ENCODE measurements around the gene VAMP3. TPM values are rescaled to one million over a fixed set of nuclear protein-coding genes. Genes with fewer than 3 reads are reported as not detected.
A peak's percentile ranks its signal among the peaks of the same experiment; 100 is the strongest.

Gene VAMP3
- 114 TPM for polyA plus RNA-seq (2013, experiment 1 of 2)
- 110 TPM for polyA plus RNA-seq (2013, experiment 2 of 2)

- 0% methylated on average over 59 to 81 of the region's 97 CpGs for WGBS, 2 experiments (ENCODE audit: insufficient coverage in 2 of 2)
- peak within 1 kb of the TSS; percentile 86 for H3K27ac ChIP-seq (ENCODE audit: low read depth, low read length, severe bottlenecking)
Measured at GRCh38 chr1:7770997-7771822, at the start of gene VAMP3. Gene VAMP3 (plus strand): TSS chr1:7771296. CDS start chr1:7771384, 88 bp downstream.

GRCh38 chr1:7721940-7722669, 49.0 kb upstream of the VAMP3 start:
- no peak overlapping the region for H3K27ac ChIP-seq (ENCODE audit: low read depth, low read length, severe bottlenecking)
- H3K4me3 ChIP-seq (ENCODE audit: extremely low read depth, insufficient read depth, low read length, poor library complexity, severe bottlenecking), result no peak overlapping the region
- 73 to 100% methylated on average over 2 of the region's 5 CpGs for WGBS, 2 experiments (ENCODE audit: insufficient coverage in 2 of 2)
- no peaks in the 10 kb centered on the region for H3K36me3 ChIP-seq (ENCODE audit: control insufficient read depth, insufficient read depth, low read length)
- H3K9me3 ChIP-seq (ENCODE audit: control insufficient read depth, low read length), result no peaks in the 10 kb centered on the region
- H3K4me1 ChIP-seq (ENCODE audit: control insufficient read depth, insufficient read depth, low read length, poor library complexity, severe bottlenecking), result no peaks in the 10 kb centered on the region

More at GRCh38 chr1:7770997-7771822, at the start of gene VAMP3:
- no peaks in the 10 kb centered on the region for H3K9me3 ChIP-seq (ENCODE audit: control insufficient read depth, low read length)
- H3K36me3 ChIP-seq (ENCODE audit: control insufficient read depth, insufficient read depth, low read length), result peaks cover 34% of the 10 kb centered on the region
- peaks cover 4% of the 10 kb centered on the region for H3K4me1 ChIP-seq (ENCODE audit: control insufficient read depth, insufficient read depth, low read length, poor library complexity, severe bottlenecking)
- peak within 1 kb of the TSS; percentile 77 for H3K4me3 ChIP-seq (ENCODE audit: extremely low read depth, insufficient read depth, low read length, poor library complexity, severe bottlenecking)

- Histone ChIP-seq H3K4me3 (ENCODE audit: extremely low read depth, insufficient read depth, low read length, poor library complexity, severe bottlenecking) (no peak overlapping the region), H3K9me3 (ENCODE audit: control insufficient read depth, low read length) (no peaks in the 10 kb centered on the region), H3K4me1 (ENCODE audit: control insufficient read depth, insufficient read depth, low read length, poor library complexity, severe bottlenecking) (no peaks in the 10 kb centered on the region), H3K36me3 (ENCODE audit: control insufficient read depth, insufficient read depth, low read length) (no peaks in the 10 kb centered on the region), H3K27ac (ENCODE audit: low read depth, low read length, severe bottlenecking) (no peak overlapping the region)
- no CpG with 5 or more reads among the region's 2 CpGs for WGBS, 2 experiments (ENCODE audit: insufficient coverage in 2 of 2)
Measured at GRCh38 chr1:7722670-7723012, 48.5 kb upstream of the VAMP3 start.

GRCh38 chr1:7726623-7727022, 44.5 kb upstream of the VAMP3 start:
- Histone ChIP-seq H3K4me1 (ENCODE audit: control insufficient read depth, insufficient read depth, low read length, poor library complexity, severe bottlenecking) (no peaks in the 10 kb centered on the region), H3K9me3 (ENCODE audit: control insufficient read depth, low read length) (no peaks in the 10 kb centered on the region), H3K4me3 (ENCODE audit: extremely low read depth, insufficient read depth, low read length, poor library complexity, severe bottlenecking) (no peak overlapping the region), H3K27ac (ENCODE audit: low read depth, low read length, severe bottlenecking) (no peak overlapping the region), H3K36me3 (ENCODE audit: control insufficient read depth, insufficient read depth, low read length) (no peaks in the 10 kb centered on the region)
- WGBS, 2 experiments (ENCODE audit: insufficient coverage in 2 of 2), result 98 to 100% methylated on average over 6 to 7 of the region's 7 CpGs

GRCh38 chr1:7727809-7728471, 43.2 kb upstream of the VAMP3 start:
- 74 to 80% methylated on average over 7 to 12 of the region's 14 CpGs for WGBS, 2 experiments (ENCODE audit: insufficient coverage in 2 of 2)
- H3K4me1 ChIP-seq (ENCODE audit: control insufficient read depth, insufficient read depth, low read length, poor library complexity, severe bottlenecking), result no peaks in the 10 kb centered on the region
- H3K27ac ChIP-seq (ENCODE audit: low read depth, low read length, severe bottlenecking), result peak overlapping the region; percentile 36
- H3K36me3 ChIP-seq (ENCODE audit: control insufficient read depth, insufficient read depth, low read length), result peaks cover 6% of the 10 kb centered on the region
- H3K9me3 ChIP-seq (ENCODE audit: control insufficient read depth, low read length), result no peaks in the 10 kb centered on the region
- H3K4me3 ChIP-seq (ENCODE audit: extremely low read depth, insufficient read depth, low read length, poor library complexity, severe bottlenecking), result no peak overlapping the region

- Histone ChIP-seq H3K4me3 (ENCODE audit: extremely low read depth, insufficient read depth, low read length, poor library complexity, severe bottlenecking) (no peak overlapping the region), H3K4me1 (ENCODE audit: control insufficient read depth, insufficient read depth, low read length, poor library complexity, severe bottlenecking) (no peaks in the 10 kb centered on the region), H3K9me3 (ENCODE audit: control insufficient read depth, low read length) (no peaks in the 10 kb centered on the region), H3K27ac (ENCODE audit: low read depth, low read length, severe bottlenecking) (no peak overlapping the region), H3K36me3 (ENCODE audit: control insufficient read depth, insufficient read depth, low read length) (peaks cover 7% of the 10 kb centered on the region)
- 92 to 100% methylated on average over 4 to 5 of the region's 5 CpGs for WGBS, 2 experiments (ENCODE audit: insufficient coverage in 2 of 2)
Measured at GRCh38 chr1:7729761-7730160, 41.3 kb upstream of the VAMP3 start.

- no peaks in the 10 kb centered on the region for H3K9me3 ChIP-seq (ENCODE audit: control insufficient read depth, low read length)
- no peak overlapping the region for H3K4me3 ChIP-seq (ENCODE audit: extremely low read depth, insufficient read depth, low read length, poor library complexity, severe bottlenecking)
- WGBS, 2 experiments (ENCODE audit: insufficient coverage in 2 of 2), result 89 to 95% methylated on average over 14 to 16 of the region's 19 CpGs
- H3K4me1 ChIP-seq (ENCODE audit: control insufficient read depth, insufficient read depth, low read length, poor library complexity, severe bottlenecking), result no peaks in the 10 kb centered on the region
- H3K36me3 ChIP-seq (ENCODE audit: control insufficient read depth, insufficient read depth, low read length), result peaks cover 33% of the 10 kb centered on the region
- H3K27ac ChIP-seq (ENCODE audit: low read depth, low read length, severe bottlenecking), result no peak overlapping the region
Measured at GRCh38 chr1:7732331-7732730, 38.8 kb upstream of the VAMP3 start.

- Histone ChIP-seq H3K27ac (ENCODE audit: low read depth, low read length, severe bottlenecking) (no peak overlapping the region), H3K4me1 (ENCODE audit: control insufficient read depth, insufficient read depth, low read length, poor library complexity, severe bottlenecking) (no peaks in the 10 kb centered on the region), H3K4me3 (ENCODE audit: extremely low read depth, insufficient read depth, low read length, poor library complexity, severe bottlenecking) (no peak overlapping the region), H3K9me3 (ENCODE audit: control insufficient read depth, low read length) (no peaks in the 10 kb centered on the region), H3K36me3 (ENCODE audit: control insufficient read depth, insufficient read depth, low read length) (peaks cover 42% of the 10 kb centered on the region)
- WGBS, 2 experiments (ENCODE audit: insufficient coverage in 2 of 2), result no CpG with 5 or more reads among the region's 2 CpGs
Measured at GRCh38 chr1:7733276-7733675, 37.8 kb upstream of the VAMP3 start.

GRCh38 chr1:7738044-7738443, 33.1 kb upstream of the VAMP3 start:
- no peaks in the 10 kb centered on the region for H3K9me3 ChIP-seq (ENCODE audit: control insufficient read depth, low read length)
- no peak overlapping the region for H3K27ac ChIP-seq (ENCODE audit: low read depth, low read length, severe bottlenecking)
- peaks cover 59% of the 10 kb centered on the region for H3K36me3 ChIP-seq (ENCODE audit: control insufficient read depth, insufficient read depth, low read length)
- WGBS, 2 experiments (ENCODE audit: insufficient coverage in 2 of 2), result 97 to 98% methylated on average over 4 to 6 of the region's 6 CpGs
- no peak overlapping the region for H3K4me3 ChIP-seq (ENCODE audit: extremely low read depth, insufficient read depth, low read length, poor library complexity, severe bottlenecking)
- no peaks in the 10 kb centered on the region for H3K4me1 ChIP-seq (ENCODE audit: control insufficient read depth, insufficient read depth, low read length, poor library complexity, severe bottlenecking)

- peaks cover 57% of the 10 kb centered on the region for H3K36me3 ChIP-seq (ENCODE audit: control insufficient read depth, insufficient read depth, low read length)
- WGBS, 2 experiments (ENCODE audit: insufficient coverage in 2 of 2), result 91 to 93% methylated on average over 5 to 6 of the region's 6 CpGs
Measured at GRCh38 chr1:7743346-7743745, 27.8 kb upstream of the VAMP3 start.

More at GRCh38 chr1:7743346-7743745, 27.8 kb upstream of the VAMP3 start:
- no peak overlapping the region for H3K27ac ChIP-seq (ENCODE audit: low read depth, low read length, severe bottlenecking)
- H3K4me1 ChIP-seq (ENCODE audit: control insufficient read depth, insufficient read depth, low read length, poor library complexity, severe bottlenecking), result no peaks in the 10 kb centered on the region
- H3K4me3 ChIP-seq (ENCODE audit: extremely low read depth, insufficient read depth, low read length, poor library complexity, severe bottlenecking), result no peak overlapping the region
- no peaks in the 10 kb centered on the region for H3K9me3 ChIP-seq (ENCODE audit: control insufficient read depth, low read length)
